H9 (cell line): Measurements from ENCODE around the gene SNW1. TPM values are rescaled to one million over a fixed set of nuclear protein-coding genes. Genes with fewer than 3 reads are reported as not detected.

ENCODE experiments used
- DNase-seq: peaks from one replicate; pipeline ENCODE4 v3.0.0-alpha.2; 2017
- H2AFZ ChIP-seq: one replicate; pipeline ENCODE4 v1.6.1; 2013; ENCODE audit warnings: mild to moderate bottlenecking, low read length, control low read depth, moderate library complexity
- H2AK5ac ChIP-seq: 2 replicates; pipeline ENCODE4 v1.6.1; 2013; ENCODE audit warnings: low read length, control low read depth, mixed read lengths; ENCODE audit not compliant: insufficient read length
- H2BK120ac ChIP-seq: one replicate; pipeline ENCODE4 v1.6.1; 2013; ENCODE audit warnings: low read depth, mild to moderate bottlenecking, low read length, control low read depth, inconsistent platforms; ENCODE audit not compliant: poor library complexity, severe bottlenecking
- H2BK12ac ChIP-seq: 2 replicates; pipeline ENCODE4 v1.6.1; 2013; ENCODE audit warnings: low read length, control low read depth, mixed read lengths, low read depth; ENCODE audit not compliant: insufficient read length
- H2BK15ac ChIP-seq: 2 replicates; pipeline ENCODE4 v1.6.1; 2013; ENCODE audit warnings: low read depth, low read length, control low read depth
- H2BK20ac ChIP-seq: one replicate; pipeline ENCODE4 v1.6.1; 2013; ENCODE audit warnings: low read depth, mild to moderate bottlenecking, low read length, control low read depth, inconsistent platforms; ENCODE audit not compliant: poor library complexity, severe bottlenecking
- H2BK5ac ChIP-seq: 2 replicates; pipeline ENCODE4 v1.6.1; 2013; ENCODE audit warnings: low read length, control low read depth, mixed read lengths; ENCODE audit not compliant: insufficient read length
- H3K14ac ChIP-seq: 2 replicates; pipeline ENCODE4 v1.6.1; 2013; ENCODE audit warnings: low read length, control low read depth; ENCODE audit not compliant: insufficient read depth
- H3K18ac ChIP-seq: 2 replicates; pipeline ENCODE4 v1.6.1; 2013; ENCODE audit warnings: low read depth, mild to moderate bottlenecking, mixed read lengths, low read length, control low read depth; ENCODE audit not compliant: insufficient read length
- H3K23ac ChIP-seq: 2 replicates; pipeline ENCODE4 v1.6.1; 2013; ENCODE audit warnings: low read length, control low read depth, mixed read lengths, low read depth; ENCODE audit not compliant: insufficient read length
- H3K23me2 ChIP-seq: 2 replicates; pipeline ENCODE4 v1.6.1; 2013; ENCODE audit warnings: low read depth, mild to moderate bottlenecking, mixed read lengths, low read length, control low read depth; ENCODE audit not compliant: insufficient read length, poor library complexity, severe bottlenecking
- H3K27ac ChIP-seq: 2 replicates; pipeline ENCODE4 v1.5.1; 2013; ENCODE audit warnings: low read length, control low read depth, mixed read lengths, low read depth; ENCODE audit not compliant: insufficient read length
- H3K27me3 ChIP-seq: 2 replicates; pipeline ENCODE4 v1.6.1; 2013; ENCODE audit warnings: low read length, control low read depth, inconsistent platforms; ENCODE audit not compliant: insufficient read depth
- H3K4ac ChIP-seq: 2 replicates; pipeline ENCODE4 v1.6.1; 2013; ENCODE audit warnings: low read depth, mild to moderate bottlenecking, control low read depth, inconsistent platforms, low read length, moderate library complexity
- H3K4me1 ChIP-seq: 2 replicates; pipeline ENCODE4 v1.6.1; 2013; ENCODE audit warnings: low read length, control low read depth, inconsistent platforms; ENCODE audit not compliant: insufficient read depth
- H3K4me2 ChIP-seq: 2 replicates; pipeline ENCODE4 v1.6.1; 2013; ENCODE audit warnings: low read length, control low read depth, mixed read lengths; ENCODE audit not compliant: insufficient read length, insufficient read depth
- H3K56ac ChIP-seq: 2 replicates; pipeline ENCODE4 v1.6.1; 2013; ENCODE audit warnings: low read depth, mild to moderate bottlenecking, mixed read lengths, low read length, control low read depth; ENCODE audit not compliant: insufficient read length
- H3K79me1 ChIP-seq: 2 replicates; pipeline ENCODE4 v1.6.1; 2013; ENCODE audit warnings: low read depth, mild to moderate bottlenecking, moderate library complexity, low read length, control low read depth, inconsistent platforms; ENCODE audit not compliant: insufficient read depth, poor library complexity, severe bottlenecking
- H3K79me2 ChIP-seq: 2 replicates; pipeline ENCODE4 v1.6.1; 2013; ENCODE audit warnings: low read length, control low read depth, inconsistent platforms; ENCODE audit not compliant: insufficient read depth
- H3K9ac ChIP-seq: 2 replicates; pipeline ENCODE4 v1.6.1; 2013; ENCODE audit warnings: low read length, control low read depth, mixed read lengths; ENCODE audit not compliant: insufficient read length; ENCODE audit errors: extremely low read depth
- H3K9me3 ChIP-seq: one replicate; pipeline ENCODE4 v1.6.1; 2013; ENCODE audit warnings: low read depth, low read length, inconsistent platforms; ENCODE audit not compliant: control insufficient read depth
- H3T11ph ChIP-seq: one replicate; pipeline ENCODE4 v1.6.1; 2013; ENCODE audit warnings: mild to moderate bottlenecking, low read length, control low read depth, inconsistent platforms
- H4K20me1 ChIP-seq: one replicate; pipeline ENCODE4 v1.6.1; 2013; ENCODE audit not compliant: control insufficient read depth, insufficient read length, insufficient read depth
- H4K5ac ChIP-seq: 2 replicates; pipeline ENCODE4 v1.6.1; 2013; ENCODE audit warnings: low read depth, mild to moderate bottlenecking, mixed read lengths, low read length, control low read depth; ENCODE audit not compliant: insufficient read length
- H4K8ac ChIP-seq: replicated peaks from 2 replicates; pipeline ENCODE4 v1.6.1; 2013; ENCODE audit warnings: low read length, control low read depth, mixed read lengths, low read depth; ENCODE audit not compliant: insufficient read length
- H4K91ac ChIP-seq: 2 replicates; pipeline ENCODE4 v1.6.1; 2013; ENCODE audit warnings: low read depth, mild to moderate bottlenecking, moderate library complexity, mixed read lengths, low read length, control low read depth; ENCODE audit not compliant: insufficient read length
- H3K27ac Mint-ChIP-seq, 3 experiments: 2 replicates in 2 of 3; 3 replicates in 1 of 3; pipeline ENCODE4 v1.8.0; 2020 to 2021; ENCODE audit warnings: mixed read lengths in 3 of 3, mild to moderate bottlenecking in 1 of 3, moderate library complexity in 1 of 3
- H3K27me3 Mint-ChIP-seq: 2 replicates; pipeline ENCODE4 v1.8.0; 2021; ENCODE audit warnings: low read depth, mild to moderate bottlenecking, moderate library complexity, mixed read lengths
- H3K36me3 Mint-ChIP-seq, 3 experiments: 2 replicates in 2 of 3; 3 replicates in 1 of 3; pipeline ENCODE4 v1.8.0; 2020 to 2021; ENCODE audit warnings: low read depth in 3 of 3, mixed read lengths in 3 of 3; ENCODE audit not compliant: insufficient read depth in 1 of 3
- H3K4me1 Mint-ChIP-seq, 2 experiments: 2 replicates each; pipeline ENCODE4 v1.8.0; 2020; ENCODE audit warnings: mixed read lengths in 2 of 2
- H3K4me3 Mint-ChIP-seq, 2 experiments: 2 replicates in 1 of 2; 3 replicates in 1 of 2; pipeline ENCODE4 v1.8.0; 2020 to 2021; ENCODE audit warnings: mild to moderate bottlenecking in 2 of 2, mixed read lengths in 2 of 2, moderate library complexity in 1 of 2
- H3K9me3 Mint-ChIP-seq, 2 experiments: 2 replicates in 1 of 2; 3 replicates in 1 of 2; pipeline ENCODE4 v1.8.0; 2020; ENCODE audit warnings: mild to moderate bottlenecking in 2 of 2, mixed read lengths in 2 of 2, moderate library complexity in 1 of 2
- CTCF ChIP-seq: fragments of 200-600 bp; sonication (generic); conservative IDR thresholded peaks from 3 replicates; pipeline ENCODE4 v1.8.0; 2021; ENCODE audit warnings: antibody characterized with exemption, mild to moderate bottlenecking
- WGBS: extraction: QIAGEN DNeasy Blood & Tissue Kit; methylation state at CpG from one replicate; pipeline ENCODE4 v1.1.7; 2013; ENCODE audit warnings: missing lambda C conversion rate, low lambda C conversion rate, mixed read lengths; ENCODE audit not compliant: insufficient read length; ENCODE audit errors: extremely low coverage; 5-methylcytosine and 5-hydroxymethylcytosine counted together
- long read RNA-seq: library from polyadenylated mRNA; unstranded; transcript quantifications from one replicate; pipeline ENCODE4 v2.0.0, GENCODE V29; 2020
- total RNA-seq: library from RNA; stranded (reverse); gene quantifications from 2 replicates; pipeline ENCODE4 v1.2.1, GENCODE V29; 2021

The SNW1 gene
- 97.2 and 103 TPM in 2 replicates for total RNA-seq
- long read RNA-seq, transcript SNW1-201 (14 exons, 2,163 nt): major isoform, 207 of 274 reads
- long read RNA-seq, transcript SNW1-205 (13 exons, 1,855 nt): minor isoform, 10 of 274 reads
- long read RNA-seq, partial matches to known transcripts: 46 of 274 reads
- long read RNA-seq, other reads (novel, unspliced or antisense): 11 of 274 reads

DNA sequence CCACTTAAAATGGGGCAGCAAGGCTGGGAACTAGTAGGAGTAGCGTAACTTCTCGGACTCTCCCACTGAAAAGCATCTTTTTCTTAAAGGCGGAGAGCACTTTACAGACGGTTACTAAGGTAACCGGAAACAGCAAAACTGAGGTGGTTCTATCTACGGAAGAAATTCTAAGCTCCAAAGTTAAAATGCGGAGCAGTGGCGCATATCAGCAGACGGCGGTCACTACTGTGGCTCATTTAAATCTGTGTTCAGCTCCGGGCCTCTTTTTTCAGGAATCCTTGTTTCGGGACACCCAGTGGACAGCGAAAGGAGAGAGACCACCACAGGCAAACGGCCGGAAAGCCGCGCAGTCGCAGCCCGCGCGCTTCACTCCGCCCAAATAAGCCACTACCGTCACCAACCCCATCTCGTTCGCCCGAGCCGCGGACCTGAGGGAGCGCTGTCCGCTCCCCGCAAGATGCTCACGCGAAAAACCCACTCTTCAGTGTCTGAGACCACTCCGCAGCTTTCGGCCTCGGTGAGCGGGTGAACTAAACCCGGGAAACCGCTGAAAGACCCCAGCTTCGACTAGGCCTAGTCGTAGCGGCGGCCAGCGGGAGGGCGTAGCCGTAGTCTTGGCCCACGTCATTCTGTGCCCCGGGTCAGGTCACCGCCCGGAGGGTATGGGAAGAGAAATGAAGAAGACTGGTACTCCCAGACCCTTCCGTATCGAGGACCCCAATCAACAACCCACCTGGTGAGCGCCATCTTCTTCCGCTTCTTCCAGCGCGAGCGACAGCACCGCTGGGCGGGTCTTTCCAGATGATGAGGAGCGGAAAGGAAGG lies at the start of gene SNW1:
SNW1 (minus strand) TSS at position 776 of the 824 bp plus-strand sequence; CDS start at position 747, 29 bp downstream.
- peak within 1 kb of the TSS; percentile 20 for H2BK5ac ChIP-seq
- Mint-ChIP-seq H3K4me1 (peaks cover 30 to 35% of the 10 kb centered on the region in 2 experiments), H3K27ac (peak within 1 kb of the TSS; percentile 96 to 99 (median 99)), H3K9me3 (no peaks in the 10 kb centered on the region), H3K4me3 (peak within 1 kb of the TSS; percentile 97 to 98), H3K27me3 (no peaks in the 10 kb centered on the region), H3K36me3 (peaks cover 6 to 25% (median 15%) of the 10 kb centered on the region in 3 experiments; a peak in 6 of 7 replicates)
- peak within 1 kb of the TSS; percentile 84 for H3K4me2 ChIP-seq
- H4K5ac ChIP-seq: no peak within 1 kb of the TSS
- 0 out of 2 replicates have a peak within 1 kb of the TSS, but pooled peaks have one; percentile 24 for H2BK15ac ChIP-seq
- H3K9me3 ChIP-seq: no peaks in the 10 kb centered on the region
- TF ChIP-seq CTCF: no peak
- H3K4me1 ChIP-seq: no peaks in the 10 kb centered on the region
- no peak within 1 kb of the TSS for H2AK5ac ChIP-seq
- no peak within 1 kb of the TSS for H3T11ph ChIP-seq
- H3K23ac ChIP-seq: no peak within 1 kb of the TSS
- peak within 1 kb of the TSS; percentile 22 for H2BK12ac ChIP-seq
- peak within 1 kb of the TSS; percentile 97 for H3K14ac ChIP-seq
- H3K27ac ChIP-seq: peak within 1 kb of the TSS; percentile 84
- H3K79me2 ChIP-seq: peaks cover 7% of the 10 kb centered on the region; the same call in 1 of the 2 replicates
- H4K8ac ChIP-seq: no peak within 1 kb of the TSS
- peak within 1 kb of the TSS; percentile 51 for H2BK120ac ChIP-seq
- H3K79me1 ChIP-seq: peaks cover 6% of the 10 kb centered on the region
- peak within 1 kb of the TSS; percentile 96 for H3K9ac ChIP-seq
- H3K23me2 ChIP-seq: peaks cover 7% of the 10 kb centered on the region
- no peak within 1 kb of the TSS for H2BK20ac ChIP-seq
- peak within 1 kb of the TSS; percentile 74; the same call in 1 of the 2 replicates for H3K4ac ChIP-seq
- H3K56ac ChIP-seq: peak within 1 kb of the TSS; percentile 80
- H2AFZ ChIP-seq: peak within 1 kb of the TSS; percentile 41
- no peaks in the 10 kb centered on the region for H4K20me1 ChIP-seq
- H4K91ac ChIP-seq: no peak within 1 kb of the TSS
- no CpG with 5 or more reads among the region's 60 CpGs for WGBS
- H3K27me3 ChIP-seq: 0 out of 2 replicates have a peak, but pooled peaks cover 2% of the 10 kb centered on the region
- peak within 1 kb of the TSS; percentile 98 for H3K18ac ChIP-seq
- peak; percentile 95 for DNase-seq
